A549 (cell line): Measurements from ENCODE around the gene ATP5PD. TPM values are rescaled to one million over a fixed set of nuclear protein-coding genes. Genes with fewer than 3 reads are reported as not detected.
A peak's percentile ranks its signal among the peaks of the same experiment; 100 is the strongest.

Source experiments
- ATAC-seq, 2 experiments: fragments of 200-7000 bp in 1 of 2; fragments of >200 bp in 1 of 2; cut with Nextera tagmentation in 1 of 2; cut with Tn5 transposase in 1 of 2; 3 replicates each; pipeline versions ENCODE4 v1.8.0 to v1.9.1; 2018 to 2020; ENCODE audit warnings: mild to moderate bottlenecking in 1 of 2, moderate library complexity in 1 of 2
- CTCF ChIA-PET: fragments of 300-600 bp; sonication (Branson Sonifier 250); formaldehyde crosslinking; extraction: SDS; loops from one replicate; lab custom pipeline; 2021; ENCODE audit warnings: antibody characterized with exemption, inconsistent platforms; lab: Yijun Ruan, JAX
- POLR2A ChIA-PET: fragments of 350-600 bp; formaldehyde crosslinking; extraction: SDS; loops from one replicate; lab custom pipeline; 2021; ENCODE audit warnings: antibody characterized with exemption, inconsistent platforms; lab: Yijun Ruan, JAX
- DNase-seq, 2 experiments: peaks; one replicate each; pipeline versions ENCODE4 v3.0.0 to v3.0.0-alpha.2; 2011 to 2016; ENCODE audit warnings: low read depth in 1 of 2, low spot score in 1 of 2
- FAIRE-seq: peaks from 2 replicates; lab custom pipeline; 2011; peaks lifted over from hg19 to GRCh38; lab: Jason Lieb, UNC
- H3K27ac ChIP-seq, 2 experiments: fragments of >200 bp; sonication (Bioruptor Twin); formaldehyde crosslinking; 3 replicates each; pipeline ENCODE4 v1.5.1; 2016 to 2017
- H3K4me1 ChIP-seq: fragments of >200 bp; sonication (Bioruptor Twin); formaldehyde crosslinking; 3 replicates; pipeline ENCODE4 v1.6.1; 2016
- H3K4me2 ChIP-seq: fragments of >200 bp; sonication (Bioruptor Twin); formaldehyde crosslinking; 3 replicates; pipeline ENCODE4 v1.6.1; 2016
- H3K4me3 ChIP-seq: fragments of >200 bp; sonication (Bioruptor Twin); formaldehyde crosslinking; 3 replicates; pipeline ENCODE4 v1.5.1; 2016
- H3K9me3 ChIP-seq: fragments of >200 bp; sonication (Bioruptor Twin); formaldehyde crosslinking; 3 replicates; pipeline ENCODE4 v1.6.1; 2016
- ATOH8 ChIP-seq: fragments of 250-450 bp; sonication (Bioruptor Pico); IDR thresholded peaks from 2 replicates; pipeline ENCODE4 v1.5.0; 2020; ENCODE audit warnings: low read depth, mild to moderate bottlenecking, moderate library complexity
- CBX2 ChIP-seq: fragments of 200-600 bp; sonication (generic); IDR thresholded peaks from 2 replicates; pipeline ENCODE4 v1.6.1; 2016; ENCODE audit warnings: low read depth, mild to moderate bottlenecking, borderline replicate concordance
- CBX8 ChIP-seq: fragments of 200-600 bp; sonication (generic); IDR thresholded peaks from 2 replicates; pipeline ENCODE4 v1.6.1; 2016
- CHD2 ChIP-seq: fragments of 150-350 bp; IDR thresholded peaks from 2 replicates; pipeline ENCODE4 v1.6.1; 2014; ENCODE audit warnings: low read length; ENCODE audit not compliant: partially characterized antibody
- EHMT2 ChIP-seq: fragments of 200-600 bp; sonication (generic); IDR thresholded peaks from 2 replicates; pipeline ENCODE4 v1.6.1; 2016; ENCODE audit warnings: antibody characterized with exemption, low read depth, mild to moderate bottlenecking, moderate library complexity
- ESRRA ChIP-seq: fragments of 150-350 bp; IDR thresholded peaks from 2 replicates; pipeline ENCODE4 v1.6.1; 2014; ENCODE audit warnings: mild to moderate bottlenecking, low read length, borderline replicate concordance
- FOXS1 ChIP-seq: fragments of 250-450 bp; sonication (Bioruptor Pico); IDR thresholded peaks from 2 replicates; pipeline ENCODE4 v1.5.0; 2020; ENCODE audit warnings: mild to moderate bottlenecking, moderate library complexity
- GATA3 ChIP-seq: IDR thresholded peaks from 2 replicates; pipeline ENCODE4 v1.6.1; 2012; ENCODE audit warnings: borderline replicate concordance
- HES2 ChIP-seq: fragments of >200 bp; sonication (Bioruptor Twin); formaldehyde crosslinking; IDR thresholded peaks from 2 replicates; pipeline ENCODE4 v1.6.1; 2016
- HEYL ChIP-seq: fragments of 250-450 bp; sonication (Bioruptor Pico); IDR thresholded peaks from 2 replicates; pipeline ENCODE4 v1.8.0; 2021; ENCODE audit warnings: mild to moderate bottlenecking, moderate library complexity
- HOXB13 ChIP-seq: fragments of 250-450 bp; sonication (Bioruptor Pico); IDR thresholded peaks from 2 replicates; pipeline ENCODE4 v1.5.0; 2020; ENCODE audit warnings: low read depth, mild to moderate bottlenecking, moderate library complexity
- HOXB5 ChIP-seq: fragments of 250-450 bp; sonication (Bioruptor Pico); IDR thresholded peaks from 2 replicates; pipeline ENCODE4 v1.5.0; 2020; ENCODE audit warnings: mild to moderate bottlenecking, moderate library complexity
- JUN ChIP-seq, 2 experiments: fragments of >200 bp; sonication (Bioruptor Twin); formaldehyde crosslinking; IDR thresholded peaks; 2 replicates in 1 of 2; 3 replicates in 1 of 2; pipeline ENCODE4 v1.6.1; 2016 to 2017
- KDM5A ChIP-seq: fragments of 200-600 bp; sonication (generic); IDR thresholded peaks from 2 replicates; pipeline ENCODE4 v1.6.1; 2016; ENCODE audit warnings: antibody characterized with exemption, mild to moderate bottlenecking
- MAFK ChIP-seq: fragments of 450-650 bp; IDR thresholded peaks from 2 replicates; pipeline ENCODE4 v1.6.1; 2014; ENCODE audit not compliant: partially characterized antibody
- MAX ChIP-seq: IDR thresholded peaks from 2 replicates; pipeline ENCODE4 v1.6.1; 2012
- MYC ChIP-seq: IDR thresholded peaks from 2 replicates; pipeline ENCODE4 v1.6.1; 2012; ENCODE audit warnings: mild to moderate bottlenecking, inconsistent platforms, low read length, improper control_type of control experiment, borderline replicate concordance
- NFE2L2 ChIP-seq: fragments of 150-350 bp; conservative IDR thresholded peaks from 2 replicates; pipeline ENCODE4 v1.6.1; 2014; ENCODE audit warnings: low read length
- POLR2A ChIP-seq: IDR thresholded peaks from 2 replicates; pipeline ENCODE4 v1.6.1; 2012; ENCODE audit warnings: mild to moderate bottlenecking, low read length
- RAD21 ChIP-seq, 2 experiments: fragments of >200 bp in 1 of 2; sonication (Bioruptor Twin) in 1 of 2; formaldehyde crosslinking in 1 of 2; IDR thresholded peaks in 1 of 2; conservative IDR thresholded peaks in 1 of 2; 2 replicates in 1 of 2; 3 replicates in 1 of 2; pipeline ENCODE4 v1.6.1; 2012 to 2018; ENCODE audit warnings: inconsistent platforms in 1 of 2
- RCOR1 ChIP-seq: fragments of 150-350 bp; IDR thresholded peaks from 2 replicates; pipeline ENCODE4 v1.6.1; 2014; ENCODE audit warnings: antibody characterized with exemption, low read length, low read depth
- RFX5 ChIP-seq: fragments of 450-650 bp; IDR thresholded peaks from 2 replicates; pipeline ENCODE4 v1.7.1; 2014; ENCODE audit warnings: antibody characterized with exemption, mild to moderate bottlenecking, moderate library complexity
- SREBF2 ChIP-seq: fragments of 450-650 bp; IDR thresholded peaks from 2 replicates; pipeline ENCODE4 v1.6.1; 2014; ENCODE audit warnings: mild to moderate bottlenecking, moderate library complexity
- TFCP2L1 ChIP-seq: fragments of 250-450 bp; sonication (Bioruptor Pico); IDR thresholded peaks from 2 replicates; pipeline ENCODE4 v1.5.0; 2021; ENCODE audit warnings: mild to moderate bottlenecking
- TP53 ChIP-seq: fragments of 250-450 bp; sonication (Bioruptor Pico); IDR thresholded peaks from 2 replicates; pipeline ENCODE4 v1.5.0; 2021; ENCODE audit warnings: mild to moderate bottlenecking, moderate library complexity
- ZC3H11A ChIP-seq: fragments of 450-650 bp; IDR thresholded peaks from 2 replicates; pipeline ENCODE4 v1.6.1; 2014; ENCODE audit warnings: antibody characterized with exemption, mild to moderate bottlenecking
- ZFP36 ChIP-seq: fragments of 450-650 bp; IDR thresholded peaks from 2 replicates; pipeline ENCODE4 v1.6.1; 2014; ENCODE audit warnings: borderline replicate concordance; ENCODE audit not compliant: partially characterized antibody
- WGBS: methylation state at CpG from one replicate; pipeline ENCODE4 v1.1.6; 2017; ENCODE audit errors: missing lambda C conversion rate; 5-methylcytosine and 5-hydroxymethylcytosine counted together
- polyA plus RNA-seq, 4 experiments: library from polyadenylated mRNA; depleted of rRNA in 3 of 4; stranded (reverse); fragments of >200 nt; fragmentation: RNase III in 1 of 4; extraction: RNeasy Plus Mini Kit Qiagen cat#74134 plus additional on column Dnase treatment in 1 of 4; gene quantifications; 2 replicates in 3 of 4; 3 replicates in 1 of 4; pipeline ENCODE4 v1.2.3, GENCODE V29; 2011 to 2017

ATP5PD gene
- polyA plus RNA-seq, 2 of the 4 experiments (the other 2 are of a cell fraction), result 333 to 463 TPM

GRCh38 chr17:75093548-75094158, 46.9 kb upstream of the ATP5PD start:
- CTCF ChIA-PET, result interaction anchor here (0.6 to 81.8 kb wide), 5 partner anchors 7 to 146 kb away, joined by 3 to 3429 read pairs (median 10); partner anchors contain the start of genes ARMC7, ATP5PD, KCTD2 and NT5C
- POLR2A ChIA-PET, result interaction anchor here (0.6 to 2.0 kb wide), 2 partner anchors 16 to 31 kb away, joined by 3 to 10 read pairs; partner anchors contain the start of gene ARMC7
- no peak for FAIRE-seq
- Histone ChIP-seq H3K4me2 (peak overlapping the region; percentile 92), H3K4me1 (peaks cover 85% of the 10 kb centered on the region), H3K27ac (peak overlapping the region; percentile 69 to 96), H3K4me3 (no peak overlapping the region), H3K9me3 (no peaks in the 10 kb centered on the region)
- 82% methylated on average over 18 of the region's 18 CpGs for WGBS
- 0 out of 6 replicates have a peak, but pooled peaks of 1 of the 2 experiments have one; percentile 4 for ATAC-seq
- DNase-seq, result peak in 1 of 2 experiments; percentile 42
- TF ChIP-seq CHD2, result no peak
- TF ChIP-seq JUN (IDR thresholded peaks at IDR 0.05), result no peak
- peak; percentile 20; the same call in 1 of the 2 replicates for TF ChIP-seq HOXB13 (CRISPR knock-in tag)
- TF ChIP-seq ESRRA, result no peak
- no peak for TF ChIP-seq HOXB5 (CRISPR knock-in tag)
- TF ChIP-seq ATOH8 (CRISPR knock-in tag), result no peak
- no peak for TF ChIP-seq RFX5
- TF ChIP-seq MAX, result peak; percentile 60
- no peak for TF ChIP-seq HEYL (CRISPR knock-in tag)
- TF ChIP-seq CBX8, result no peak
- TF ChIP-seq POLR2A, result no peak
- TF ChIP-seq RCOR1, result no peak

- no peak for TF ChIP-seq NFE2L2
- TF ChIP-seq HEYL (CRISPR knock-in tag), result no peak
- TF ChIP-seq SREBF2, result no peak
- no peak for TF ChIP-seq RAD21 (conservative IDR thresholded peaks at IDR 0.05 in 1 of 2, IDR thresholded peaks at IDR 0.05 in 1 of 2)
- no peak for TF ChIP-seq FOXS1 (CRISPR knock-in tag)
- no peak for TF ChIP-seq EHMT2
- TF ChIP-seq ESRRA, result no peak
- no peak for TF ChIP-seq CBX2
- TF ChIP-seq TFCP2L1 (CRISPR knock-in tag), result no peak
- TF ChIP-seq ZC3H11A, result no peak
- TF ChIP-seq HES2, result no peak
- TF ChIP-seq GATA3, result no peak
- TF ChIP-seq ZFP36, result no peak
- no peak for TF ChIP-seq KDM5A
- no peak for TF ChIP-seq MAFK
- no peak for TF ChIP-seq MYC
- no peak for TF ChIP-seq TP53 (CRISPR knock-in tag)
- CTCF ChIA-PET, result interaction anchor here (0.6 to 81.8 kb wide), 6 partner anchors 5 to 110 kb away, joined by 3 to 3429 read pairs (median 7); partner anchors contain the start of genes ARMC7, ATP5PD, KCTD2 and MRPL58
- 74% methylated on average over 10 of the region's 10 CpGs for WGBS
- H3K27ac ChIP-seq, result peak overlapping the region; percentile 79 to 96
- peak in 1 of 2 experiments; percentile 61 for DNase-seq
- ATAC-seq, result no peak
- POLR2A ChIA-PET, result interaction anchor here (1.0 to 2.0 kb wide), 3 partner anchors 14 to 32 kb away, joined by 3 to 10 read pairs (median 4); partner anchors contain the start of gene ARMC7
- H3K4me2 ChIP-seq, result peak overlapping the region; percentile 92
- H3K4me3 ChIP-seq, result peak overlapping the region; percentile 25
- peaks cover 88% of the 10 kb centered on the region for H3K4me1 ChIP-seq
- no peaks in the 10 kb centered on the region for H3K9me3 ChIP-seq
- peak; percentile 13 for FAIRE-seq
These were observed 45.1 kb upstream of the ATP5PD start for GRCh38 chr17:75091855-75092327.
